ENCODE measurements around the gene SMAD6.

Gene SMAD6

GRCh38 chr15:66702787-66703539 lies 927 bp downstream of the SMAD6 start:
- Histone ChIP-seq H3K9ac (ENCODE audit: low read length) (peak overlapping the region; percentile 98), H3K36me3 (ENCODE audit: control insufficient read depth in 1 of 2, insufficient read depth in 2 of 2, low read length in 2 of 2) (peaks cover 30 to 31% of the 10 kb centered on the region in 2 experiments), H4K12ac (ENCODE audit: low read depth, low read length) (peak overlapping the region; percentile 43), H3K23ac (ENCODE audit: low read length) (no peak overlapping the region), H3K79me2 (ENCODE audit: control insufficient read depth, insufficient read depth, low read length, poor library complexity) (peaks cover 47% of the 10 kb centered on the region), H3K79me1 (ENCODE audit: low read length) (peaks cover 50% of the 10 kb centered on the region), H4K8ac (ENCODE audit: low read depth, low read length) (peak overlapping the region; percentile 62), H3K4me3 (ENCODE audit: low read depth, low read length) (peak overlapping the region; percentile 95), H3K27me3 (ENCODE audit: insufficient read depth, low read length) (no peaks in the 10 kb centered on the region), H2BK120ac (ENCODE audit: insufficient read depth, low read length, poor library complexity) (peak overlapping the region; percentile 79), H2AK5ac (ENCODE audit: low read length) (peak overlapping the region; percentile 13), H3K27ac (ENCODE audit: low read depth, low read length) (peak overlapping the region; percentile 97), H2BK12ac (ENCODE audit: low read length) (peak overlapping the region; percentile 5), H3K18ac (ENCODE audit: low read length) (peak overlapping the region; percentile 98), H3K4ac (ENCODE audit: low read depth, low read length) (peak overlapping the region; percentile 92), H3K4me1 (ENCODE audit: control insufficient read depth in 1 of 2, insufficient read depth in 2 of 2, low read length in 2 of 2) (peaks cover 20 to 32% of the 10 kb centered on the region in 2 experiments), H2BK5ac (ENCODE audit: low read depth, low read length, poor library complexity) (peak overlapping the region; percentile 94), H3K4me2 (ENCODE audit: low read length) (peak overlapping the region; percentile 96), H2AFZ (ENCODE audit: insufficient read depth, low read length, poor library complexity) (peak overlapping the region; percentile 66), H3K9me3 (ENCODE audit: insufficient read depth, low read depth, low read length) (no peaks in the 10 kb centered on the region), H3K14ac (ENCODE audit: low read length) (peak overlapping the region; percentile 95), H4K91ac (ENCODE audit: low read depth, low read length) (peak overlapping the region; percentile 87)
- WGBS (ENCODE audit: extremely low coverage, insufficient coverage, insufficient read length): no CpG with 5 or more reads among the region's 95 CpGs
- peak in 1 of 2 donors; percentile 34 for DNase-seq

DNA sequence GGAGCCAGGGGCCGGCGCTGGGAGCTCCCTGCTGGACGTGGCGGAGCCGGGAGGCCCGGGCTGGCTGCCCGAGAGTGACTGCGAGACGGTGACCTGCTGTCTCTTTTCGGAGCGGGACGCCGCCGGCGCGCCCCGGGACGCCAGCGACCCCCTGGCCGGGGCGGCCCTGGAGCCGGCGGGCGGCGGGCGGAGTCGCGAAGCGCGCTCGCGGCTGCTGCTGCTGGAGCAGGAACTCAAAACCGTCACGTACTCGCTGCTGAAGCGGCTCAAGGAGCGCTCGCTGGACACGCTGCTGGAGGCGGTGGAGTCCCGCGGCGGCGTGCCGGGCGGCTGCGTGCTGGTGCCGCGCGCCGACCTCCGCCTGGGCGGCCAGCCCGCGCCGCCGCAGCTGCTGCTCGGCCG lies 1.5 kb downstream of the SMAD6 start:
- Histone ChIP-seq H3K9ac (ENCODE audit: low read length) (peak overlapping the region; percentile 98), H3K18ac (ENCODE audit: low read length) (peak overlapping the region; percentile 98), H2AK5ac (ENCODE audit: low read length) (no peak overlapping the region), H4K12ac (ENCODE audit: low read depth, low read length) (peak overlapping the region; percentile 40), H3K27ac (ENCODE audit: low read depth, low read length) (peak overlapping the region; percentile 97), H3K36me3 (ENCODE audit: control insufficient read depth in 1 of 2, insufficient read depth in 2 of 2, low read length in 2 of 2) (peaks cover 33 to 36% of the 10 kb centered on the region in 2 experiments), H3K4me1 (ENCODE audit: control insufficient read depth in 1 of 2, insufficient read depth in 2 of 2, low read length in 2 of 2) (peaks cover 20 to 37% of the 10 kb centered on the region in 2 experiments), H3K27me3 (ENCODE audit: insufficient read depth, low read length) (no peaks in the 10 kb centered on the region), H3K79me1 (ENCODE audit: low read length) (peaks cover 50% of the 10 kb centered on the region), H3K4me2 (ENCODE audit: low read length) (peak overlapping the region; percentile 96), H3K9me3 (ENCODE audit: insufficient read depth, low read depth, low read length) (no peaks in the 10 kb centered on the region), H2AFZ (ENCODE audit: insufficient read depth, low read length, poor library complexity) (peak overlapping the region; percentile 69), H2BK5ac (ENCODE audit: low read depth, low read length, poor library complexity) (peak overlapping the region; percentile 94), H4K8ac (ENCODE audit: low read depth, low read length) (peak overlapping the region; percentile 62), H3K14ac (ENCODE audit: low read length) (peak overlapping the region; percentile 95), H2BK12ac (ENCODE audit: low read length) (no peak overlapping the region), H3K4me3 (ENCODE audit: low read depth, low read length) (peak overlapping the region; percentile 95), H2BK120ac (ENCODE audit: insufficient read depth, low read length, poor library complexity) (peak overlapping the region; percentile 74), H3K4ac (ENCODE audit: low read depth, low read length) (peak overlapping the region; percentile 92), H3K23ac (ENCODE audit: low read length) (no peak overlapping the region), H3K79me2 (ENCODE audit: control insufficient read depth, insufficient read depth, low read length, poor library complexity) (peaks cover 47% of the 10 kb centered on the region), H4K91ac (ENCODE audit: low read depth, low read length) (peak overlapping the region; percentile 87)
- DNase-seq: peak; percentile 42 to 70
- WGBS (ENCODE audit: extremely low coverage, insufficient coverage, insufficient read length): no CpG with 5 or more reads among the region's 59 CpGs

GRCh38 chr15:66704019-66704802 lies 2.2 kb downstream of the SMAD6 start:
- H3K4me3 ChIP-seq (ENCODE audit: low read depth, low read length): peak overlapping the region; percentile 95
- H4K8ac ChIP-seq (ENCODE audit: low read depth, low read length): peak overlapping the region; percentile 62
- H2BK120ac ChIP-seq (ENCODE audit: insufficient read depth, low read length, poor library complexity): peak overlapping the region; percentile 74
- H3K27ac ChIP-seq (ENCODE audit: low read depth, low read length): peak overlapping the region; percentile 97
- peaks cover 50% of the 10 kb centered on the region for H3K79me1 ChIP-seq (ENCODE audit: low read length)
- peak overlapping the region; percentile 98 for H3K18ac ChIP-seq (ENCODE audit: low read length)
- H4K12ac ChIP-seq (ENCODE audit: low read depth, low read length): peak overlapping the region; percentile 40
- H3K9ac ChIP-seq (ENCODE audit: low read length): peak overlapping the region; percentile 98
- peak overlapping the region; percentile 92 for H3K4ac ChIP-seq (ENCODE audit: low read depth, low read length)
- H3K4me2 ChIP-seq (ENCODE audit: low read length): peak overlapping the region; percentile 96
- H4K91ac ChIP-seq (ENCODE audit: low read depth, low read length): peak overlapping the region; percentile 87
- no peaks in the 10 kb centered on the region for H3K27me3 ChIP-seq (ENCODE audit: insufficient read depth, low read length)
- H3K4me1 ChIP-seq (ENCODE audit: control insufficient read depth in 1 of 2, insufficient read depth in 2 of 2, low read length in 2 of 2): peaks cover 20 to 39% of the 10 kb centered on the region in 2 experiments
- H3K9me3 ChIP-seq (ENCODE audit: insufficient read depth, low read depth, low read length): no peaks in the 10 kb centered on the region
- peak overlapping the region; percentile 11 for H2BK12ac ChIP-seq (ENCODE audit: low read length)
- H3K79me2 ChIP-seq (ENCODE audit: control insufficient read depth, insufficient read depth, low read length, poor library complexity): peaks cover 47% of the 10 kb centered on the region
- peak overlapping the region; percentile 69 for H2AFZ ChIP-seq (ENCODE audit: insufficient read depth, low read length, poor library complexity)
- H3K23ac ChIP-seq (ENCODE audit: low read length): no peak overlapping the region
- no peak for DNase-seq
- H2BK5ac ChIP-seq (ENCODE audit: low read depth, low read length, poor library complexity): peak overlapping the region; percentile 94
- H3K14ac ChIP-seq (ENCODE audit: low read length): peak overlapping the region; percentile 95
- peak overlapping the region; percentile 39 for H2AK5ac ChIP-seq (ENCODE audit: low read length)
- WGBS (ENCODE audit: extremely low coverage, insufficient coverage, insufficient read length): no CpG with 5 or more reads among the region's 30 CpGs
- H3K36me3 ChIP-seq (ENCODE audit: control insufficient read depth in 1 of 2, insufficient read depth in 2 of 2, low read length in 2 of 2): peaks cover 34 to 42% of the 10 kb centered on the region in 2 experiments

GRCh38 chr15:66704803-66705153 lies 2.7 kb downstream of the SMAD6 start:
- no peak overlapping the region for H2AFZ ChIP-seq (ENCODE audit: insufficient read depth, low read length, poor library complexity)

More at GRCh38 chr15:66704803-66705153, 2.7 kb downstream of the SMAD6 start:
- H3K14ac ChIP-seq (ENCODE audit: low read length): peak overlapping the region; percentile 7
- H2BK120ac ChIP-seq (ENCODE audit: insufficient read depth, low read length, poor library complexity): no peak overlapping the region
- no peak overlapping the region for H2AK5ac ChIP-seq (ENCODE audit: low read length)
- H3K4me1 ChIP-seq (ENCODE audit: control insufficient read depth in 1 of 2, insufficient read depth in 2 of 2, low read length in 2 of 2): peaks cover 20 to 41% of the 10 kb centered on the region in 2 experiments
- peaks cover 47% of the 10 kb centered on the region for H3K79me2 ChIP-seq (ENCODE audit: control insufficient read depth, insufficient read depth, low read length, poor library complexity)
- H4K91ac ChIP-seq (ENCODE audit: low read depth, low read length): peak overlapping the region; percentile 32
- peak overlapping the region; percentile 95 for H3K4me3 ChIP-seq (ENCODE audit: low read depth, low read length)
- H3K4me2 ChIP-seq (ENCODE audit: low read length): peak overlapping the region; percentile 96
- peaks cover 50% of the 10 kb centered on the region for H3K79me1 ChIP-seq (ENCODE audit: low read length)
- H3K36me3 ChIP-seq (ENCODE audit: control insufficient read depth in 1 of 2, insufficient read depth in 2 of 2, low read length in 2 of 2): peaks cover 39 to 47% of the 10 kb centered on the region in 2 experiments
- peak overlapping the region; percentile 98 for H3K9ac ChIP-seq (ENCODE audit: low read length)
- no peak for DNase-seq
- no peak overlapping the region for H2BK12ac ChIP-seq (ENCODE audit: low read length)
- no peak overlapping the region for H3K23ac ChIP-seq (ENCODE audit: low read length)
- peak overlapping the region; percentile 15 for H3K18ac ChIP-seq (ENCODE audit: low read length)
- WGBS (ENCODE audit: extremely low coverage, insufficient coverage, insufficient read length): no CpG with 5 or more reads among the region's 1 CpG
- no peaks in the 10 kb centered on the region for H3K27me3 ChIP-seq (ENCODE audit: insufficient read depth, low read length)
- peak overlapping the region; percentile 94 for H2BK5ac ChIP-seq (ENCODE audit: low read depth, low read length, poor library complexity)
- peak overlapping the region; percentile 97 for H3K27ac ChIP-seq (ENCODE audit: low read depth, low read length)
- peak overlapping the region; percentile 47 for H4K8ac ChIP-seq (ENCODE audit: low read depth, low read length)
- H4K12ac ChIP-seq (ENCODE audit: low read depth, low read length): no peak overlapping the region
- no peaks in the 10 kb centered on the region for H3K9me3 ChIP-seq (ENCODE audit: insufficient read depth, low read depth, low read length)
- H3K4ac ChIP-seq (ENCODE audit: low read depth, low read length): peak overlapping the region; percentile 92

Measured in trophoblast cell (in vitro differentiated cells and primary cell).